Right ventricle myocardium superior (tissue), 1 donor: ENCODE results near the gene PRPF18. TPM values are rescaled to one million over a fixed set of nuclear protein-coding genes. Genes with fewer than 3 reads are reported as not detected.

Experiments used
- ATAC-seq: fragments of 200-7000 bp; cut with Tn5 transposase; one replicate; pipeline ENCODE4 v1.9.1; 2020; ENCODE audit warnings: mild to moderate bottlenecking; ENCODE audit not compliant: poor library complexity
- DNase-seq: peaks from one replicate; pipeline ENCODE4 v3.0.0-alpha.2; 2020
- intact Hi-C: fragments of 100-400 bp; cut with DNase I; formaldehyde crosslinking; loops from one replicate; pipeline ENCODE4 v1.11.2; 2022
- total RNA-seq: library from RNA; stranded (reverse); fragmentation: NEBNext Ultra II Directional; extraction: Animal tissue kit (Norgen Biotek cat#: 25700); gene quantifications from one replicate; pipeline ENCODE4 v1.2.1, GENCODE V29; 2021
- donor health status: DM: no; HTN: yes; CAD: no; lungs with severe emphysema.

PRPF18 gene
- total RNA-seq, 1 donor from 2014 or later, result 14.9 TPM

DNA sequence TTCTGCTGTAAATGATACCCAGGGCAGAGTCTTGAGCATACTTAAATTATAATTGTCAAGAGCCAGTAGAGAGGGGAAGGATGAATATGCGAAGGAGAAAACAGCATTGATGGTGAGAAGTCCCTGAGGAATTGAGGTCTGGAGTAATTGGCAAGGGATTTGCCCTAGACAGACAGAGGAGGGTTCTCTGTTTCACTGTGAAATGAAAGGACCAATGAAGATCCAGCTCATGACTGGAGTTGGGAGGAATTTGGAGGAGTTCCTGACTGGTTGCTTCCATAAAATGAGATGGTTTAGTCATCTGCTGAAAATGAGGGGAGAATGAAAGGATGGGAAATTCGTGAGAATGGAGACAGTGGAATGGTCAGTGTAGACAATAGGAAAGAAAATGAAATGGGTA, 6.8 kb downstream of the PRPF18 start:
- intact Hi-C loops, result no loop called here
- ATAC-seq, result no peak

DNA sequence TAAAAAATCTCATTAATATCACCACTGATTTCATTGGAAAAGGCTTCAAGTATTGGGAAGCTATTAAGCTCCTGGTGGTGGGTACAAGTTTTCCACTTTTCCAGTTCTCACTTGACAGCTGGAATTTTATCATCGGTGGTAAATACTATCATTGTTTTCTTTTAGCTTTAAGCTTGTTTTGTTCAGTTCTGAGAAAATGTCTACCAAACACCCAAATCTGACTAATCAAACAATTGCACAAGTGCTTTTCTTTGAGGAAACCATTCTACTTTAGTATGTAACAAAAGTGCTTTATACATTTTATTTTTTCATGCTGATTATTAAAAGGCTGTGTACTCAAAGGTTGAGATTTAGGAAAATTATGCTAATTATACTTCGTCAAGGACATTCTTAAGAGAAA, 7.9 kb downstream of the PRPF18 start:
- no peak for DNase-seq
- ATAC-seq, result no peak
- intact Hi-C loops, result no loop called here

More for the DNA sequence above, 6.8 kb downstream of the PRPF18 start:
- no peak for DNase-seq

DNA sequence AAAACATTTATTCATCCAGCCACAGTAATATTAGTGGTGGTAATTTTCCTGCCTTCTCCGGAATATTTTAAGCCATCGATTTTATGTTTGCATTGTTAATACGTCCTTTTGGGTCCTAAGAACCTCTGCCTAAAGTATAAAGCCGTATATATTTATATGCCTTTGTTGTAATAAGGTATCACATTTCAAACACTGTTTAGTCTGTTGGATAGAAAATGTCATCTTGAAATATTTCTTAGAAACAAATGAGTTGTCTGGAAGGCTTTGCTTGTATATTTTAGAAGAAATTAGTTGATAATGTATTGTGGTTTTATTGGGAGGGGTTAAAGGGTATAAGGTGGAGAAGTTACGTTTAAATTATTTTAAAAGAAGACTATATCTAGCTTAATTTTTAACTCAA, 11.1 kb downstream of the PRPF18 start:
- intact Hi-C loops, result no loop called here
- no peak for DNase-seq
- ATAC-seq, result no peak

DNA sequence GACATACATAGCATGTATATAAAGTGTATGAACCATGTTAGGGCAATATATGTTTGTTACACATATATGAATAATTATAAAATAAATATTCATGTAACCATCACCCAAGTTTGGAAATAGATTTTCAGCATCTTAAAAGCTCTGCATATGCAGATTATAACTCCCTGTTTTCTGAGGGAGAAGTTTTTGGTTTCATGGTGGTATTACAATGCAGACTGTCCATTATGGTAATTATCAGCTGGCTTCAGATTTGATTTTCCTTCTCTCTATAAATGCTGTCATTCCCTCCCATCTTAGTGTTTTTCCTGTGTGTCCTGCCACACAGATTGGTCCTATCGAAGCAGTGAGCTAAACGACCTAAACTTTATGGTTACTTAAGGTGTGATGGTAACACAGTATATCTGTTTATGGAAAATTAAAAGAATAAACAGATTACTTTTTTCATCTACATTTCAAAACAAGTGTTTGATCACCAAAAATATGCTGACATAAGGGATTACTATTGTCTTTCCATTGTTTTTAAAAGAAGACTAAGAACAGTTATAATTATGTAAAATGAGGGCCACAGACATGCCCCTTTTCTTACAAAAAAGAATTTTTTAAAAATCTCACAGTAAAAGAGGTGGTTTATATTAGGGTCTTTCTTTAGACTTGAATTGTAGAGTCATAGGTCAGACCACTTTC, 17.7 kb downstream of the PRPF18 start:
- intact Hi-C loops, result no loop called here
- no peak for DNase-seq

DNA sequence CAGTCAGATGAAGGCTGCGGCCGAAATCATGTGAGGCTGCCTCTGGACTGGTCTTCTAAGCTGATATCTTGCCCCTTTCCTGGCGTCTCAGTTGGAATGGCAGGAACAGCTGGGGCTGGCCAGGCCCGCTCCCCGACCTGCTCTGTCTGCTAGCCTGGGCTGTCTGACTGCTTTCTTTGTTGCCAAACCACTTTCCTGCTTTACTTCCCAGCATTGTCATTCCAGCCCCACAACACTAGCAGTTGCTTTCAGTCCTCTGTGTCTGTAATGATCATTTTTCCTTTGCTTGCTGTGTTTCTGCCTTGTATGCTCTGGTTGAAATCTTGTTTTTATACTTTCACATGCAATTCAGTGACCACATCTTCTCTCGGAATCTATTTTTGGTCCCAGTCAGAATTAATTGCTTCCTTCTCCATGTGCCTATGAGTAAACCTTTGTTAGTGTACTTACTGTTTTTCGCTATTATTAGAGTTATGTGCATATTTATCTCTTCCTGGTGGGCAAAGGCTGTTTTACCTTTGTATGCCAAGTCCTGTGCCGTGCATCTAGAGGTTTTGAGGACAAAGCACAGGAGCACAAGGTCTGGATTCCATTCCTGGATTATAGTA, 21.6 kb downstream of the PRPF18 start:
- intact Hi-C loops, result no loop called here
- ATAC-seq (no peak), DNase-seq (no peak)

More for the DNA sequence above, 17.7 kb downstream of the PRPF18 start:
- no peak for ATAC-seq

DNA sequence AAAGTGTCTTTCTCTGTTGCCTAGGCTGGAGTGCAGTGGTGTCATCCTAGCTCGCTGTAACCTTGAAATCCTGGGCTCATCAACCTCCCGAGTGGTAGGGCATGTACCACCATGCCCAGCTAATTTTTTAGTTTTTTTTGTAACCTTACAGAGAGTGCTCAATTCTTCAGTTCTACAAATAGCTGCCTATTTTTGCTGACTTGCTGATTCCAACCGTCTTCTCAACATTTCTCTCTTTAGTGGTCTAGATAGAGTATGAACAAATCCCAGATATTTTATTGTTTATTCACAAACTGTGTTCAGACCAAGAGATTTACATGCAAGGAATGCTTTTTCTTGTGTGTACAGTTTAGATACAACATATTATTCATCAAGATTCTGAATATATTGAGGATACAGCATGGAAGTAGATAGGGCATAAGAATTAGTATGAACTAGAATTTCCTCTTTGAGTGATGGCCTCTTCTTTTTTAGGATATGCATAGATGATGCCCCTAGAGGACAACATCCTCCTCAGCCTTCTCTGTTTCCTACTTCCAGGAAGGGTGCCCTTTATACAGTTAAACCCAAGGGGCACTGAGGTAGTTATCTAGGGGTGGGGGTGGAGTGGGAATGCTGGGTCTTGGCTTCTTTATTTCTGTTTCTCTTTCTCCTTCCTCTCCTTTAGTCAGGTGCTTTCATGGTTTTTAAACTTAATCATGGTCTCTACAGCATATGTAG, 26.0 kb downstream of the PRPF18 start:
- DNase-seq, result no peak
- ATAC-seq, result no peak
- intact Hi-C loops, result loop anchor here (5.0 to 10.0 kb wide), 2 partner anchors 52 to 164 kb away; no protein-coding TSS in a partner anchor

DNA sequence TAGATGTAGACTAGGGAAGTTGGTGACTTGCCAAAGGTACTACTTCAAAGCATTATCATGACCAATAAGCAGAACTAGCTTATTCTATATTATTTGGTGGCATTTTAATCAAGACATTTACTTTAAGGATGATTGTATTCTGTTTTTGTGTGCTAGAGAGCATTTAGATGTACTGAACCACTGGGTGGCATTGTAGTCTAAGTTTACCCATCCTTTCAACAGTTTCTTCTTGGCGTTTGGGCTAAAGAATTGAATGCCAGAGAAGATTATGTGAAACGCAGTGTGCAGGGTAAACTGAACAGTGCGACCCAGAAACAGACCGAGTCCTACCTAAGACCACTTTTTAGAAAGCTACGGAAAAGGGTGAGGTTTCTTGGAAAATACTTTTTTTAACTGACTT, 26.8 kb downstream of the PRPF18 start:
- peak; percentile 86 for ATAC-seq
- DNase-seq, result no peak
- intact Hi-C loops, result loop anchor here (5.0 to 10.0 kb wide), 2 partner anchors 51 to 164 kb away; no protein-coding TSS in a partner anchor

DNA sequence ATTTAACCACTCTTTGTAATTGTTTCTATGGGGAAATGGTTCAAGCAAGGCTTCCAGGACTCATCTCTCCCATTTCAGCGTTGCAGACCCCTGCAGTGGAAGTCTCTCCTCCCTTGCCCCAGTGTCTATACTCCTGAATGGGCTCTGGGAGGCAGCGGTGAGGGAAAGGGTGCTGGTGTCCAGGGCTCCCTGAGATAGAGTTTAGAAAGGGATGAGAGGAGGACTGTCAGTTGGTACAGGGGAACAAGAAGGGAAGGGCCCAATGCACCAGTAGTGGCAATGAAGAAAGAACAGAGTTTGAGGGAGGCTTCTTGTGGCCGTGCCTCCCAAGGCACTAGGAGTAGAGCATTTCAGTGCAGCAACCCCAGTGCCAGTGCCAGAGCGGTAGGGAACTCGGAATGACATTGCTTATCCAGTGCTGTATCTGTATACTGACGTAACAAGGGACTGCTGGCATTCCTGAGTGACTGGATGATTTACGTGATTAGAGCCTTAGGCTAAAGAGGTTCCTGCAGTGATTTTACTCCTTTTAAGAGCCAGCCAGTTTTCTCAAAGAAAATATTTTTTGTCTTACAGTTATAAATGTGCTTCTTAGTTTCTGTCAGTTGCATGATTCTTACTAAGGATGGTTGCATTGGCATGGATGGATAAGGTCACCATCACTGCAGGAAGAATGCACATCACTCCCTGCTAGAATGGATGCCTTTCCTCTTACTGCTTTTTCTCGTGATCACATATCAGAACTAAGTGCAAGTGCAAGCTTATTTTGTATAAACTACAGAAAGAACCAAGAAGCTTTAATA, 28.0 kb downstream of the PRPF18 start:
- intact Hi-C loops, result loop anchor here (5.0 to 10.0 kb wide), 2 partner anchors 50 to 163 kb away; no protein-coding TSS in a partner anchor
- ATAC-seq (no peak), DNase-seq (no peak)

DNA sequence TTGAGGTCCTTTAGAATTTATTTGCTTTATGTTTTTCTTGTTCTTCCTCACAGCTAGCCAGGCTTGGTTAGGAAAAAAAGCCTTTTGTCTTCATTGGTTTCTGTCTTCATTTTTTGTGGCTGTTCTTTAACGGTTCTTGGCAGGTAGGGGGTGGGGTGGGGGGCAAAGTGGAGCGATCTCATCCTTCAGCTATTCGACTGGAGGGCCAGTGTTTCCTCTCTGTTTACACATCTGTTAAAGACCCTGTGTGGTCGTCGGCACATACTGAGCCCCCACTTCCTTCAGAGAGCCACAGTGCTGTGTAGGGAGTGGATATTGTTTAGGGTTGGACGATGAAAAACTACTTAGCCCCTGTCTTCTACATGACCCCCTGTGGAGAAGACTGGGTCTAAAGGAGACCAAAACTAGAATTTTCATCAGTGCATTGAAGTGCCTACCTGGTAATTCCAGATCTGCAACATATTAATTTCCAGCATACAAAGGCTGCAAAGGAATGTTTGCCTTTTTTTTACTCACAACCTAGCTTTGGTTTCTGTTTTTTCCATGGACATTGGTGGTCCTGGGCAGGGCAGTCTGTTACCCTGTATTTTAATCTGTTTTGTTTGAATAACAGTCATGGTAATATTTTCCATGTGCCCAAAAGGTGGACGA, 29.0 kb downstream of the PRPF18 start:
- DNase-seq, result no peak
- intact Hi-C loops, result loop anchor here (10.0 kb wide), 1 partner anchor 49 kb away; no protein-coding TSS in a partner anchor
- ATAC-seq, result no peak

DNA sequence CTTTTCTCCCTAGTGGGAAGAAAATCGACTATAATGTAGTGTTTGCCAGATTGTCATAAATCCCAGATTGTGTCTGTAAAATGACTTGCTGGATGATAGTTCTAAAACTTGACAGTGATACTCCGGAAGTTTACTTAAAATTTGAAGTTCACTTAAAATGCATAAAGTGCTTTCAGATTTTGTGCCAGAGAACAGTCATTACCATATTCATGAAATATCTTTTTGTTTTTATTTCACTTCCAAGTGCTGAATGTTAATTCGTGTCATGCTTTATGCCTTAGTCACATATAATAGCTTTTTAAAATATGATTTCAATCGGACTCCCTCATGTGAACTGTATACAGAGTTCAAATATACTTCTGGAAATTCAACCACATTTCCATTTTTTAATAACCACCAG, 30.4 kb downstream of the PRPF18 start:
- intact Hi-C loops, result loop anchor here (10.0 kb wide), 1 partner anchor 48 kb away; no protein-coding TSS in a partner anchor
- no peak for DNase-seq
- ATAC-seq, result no peak

DNA sequence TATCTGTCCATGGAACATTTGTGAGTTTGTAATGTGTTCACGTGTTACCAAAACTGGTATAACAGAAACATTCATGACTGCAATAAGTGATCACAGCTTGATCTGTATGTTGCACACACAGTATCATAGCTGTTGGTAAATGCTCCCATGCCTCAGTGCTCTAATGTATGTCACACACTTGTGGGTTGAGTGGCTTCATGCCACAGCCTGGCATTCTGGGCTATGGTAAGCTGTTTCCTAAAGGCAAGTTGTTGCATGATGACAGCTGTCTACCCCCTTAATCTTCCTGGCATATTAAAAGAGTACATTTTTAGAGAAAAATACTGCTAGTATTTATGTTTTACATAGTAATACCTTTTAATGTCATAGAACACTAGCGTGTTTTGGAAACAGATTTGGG, 35.2 kb downstream of the PRPF18 start:
- DNase-seq (no peak), ATAC-seq (no peak)
- intact Hi-C loops, result no loop called here

DNA sequence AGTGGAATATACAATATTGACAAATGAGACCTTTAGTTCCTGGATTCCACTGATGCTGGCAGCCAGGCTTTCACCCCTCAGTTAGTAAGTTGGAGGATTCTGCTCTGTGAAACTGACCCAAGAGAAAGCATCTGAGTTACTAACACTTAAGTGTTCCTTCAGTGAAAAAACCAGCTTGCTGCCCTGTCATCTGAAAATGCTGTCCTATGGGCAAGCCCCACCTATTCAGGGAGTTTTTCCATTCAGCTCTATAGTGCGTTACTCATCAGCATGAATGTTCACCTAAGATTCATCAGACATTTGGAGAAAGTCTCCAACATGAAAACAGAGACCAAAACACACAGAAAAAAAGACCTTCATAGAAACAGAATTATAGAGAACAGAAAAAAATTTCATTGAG, 37.9 kb downstream of the PRPF18 start:
- ATAC-seq (no peak), DNase-seq (no peak)
- intact Hi-C loops, result no loop called here

DNA sequence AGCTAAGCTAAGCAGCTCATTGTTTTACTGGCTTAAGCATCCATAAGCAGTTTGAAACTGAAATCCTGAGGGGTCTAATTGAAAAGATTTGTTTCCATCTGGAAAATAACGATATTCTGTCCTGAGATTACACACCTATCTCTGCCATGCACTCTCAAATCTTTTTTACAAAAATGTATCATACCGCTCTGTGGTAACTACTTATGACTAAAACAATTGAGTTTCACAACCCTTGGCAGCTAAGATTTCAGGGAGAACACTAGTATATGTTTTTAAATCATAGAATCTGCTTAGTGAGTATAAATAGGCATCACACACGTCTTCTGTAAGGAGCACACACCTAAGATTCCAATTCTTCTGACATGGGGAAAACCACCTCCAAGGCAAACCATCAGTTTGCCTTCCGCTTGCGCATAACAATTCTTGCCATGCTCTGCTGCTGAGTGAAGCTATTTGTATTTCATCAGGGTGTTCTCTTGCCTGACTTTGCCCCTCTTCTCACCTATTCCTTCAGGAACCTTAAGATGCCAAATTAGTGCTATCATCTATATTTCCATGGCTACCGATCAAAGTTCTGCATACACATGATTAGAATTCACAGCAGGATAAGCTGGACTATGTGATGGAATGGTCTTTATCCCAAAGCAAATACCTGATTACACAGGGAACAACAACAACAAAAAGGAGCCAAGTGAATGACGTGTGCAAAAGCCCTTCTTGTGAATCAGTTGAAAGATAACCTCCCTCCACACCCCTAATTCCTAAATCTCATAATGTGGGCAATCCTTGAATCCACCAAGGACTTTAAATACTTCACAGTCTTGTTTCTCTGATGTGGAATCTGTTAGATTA, 40.9 kb downstream of the PRPF18 start:
- intact Hi-C loops, result no loop called here
- no peak for ATAC-seq
- DNase-seq, result no peak

DNA sequence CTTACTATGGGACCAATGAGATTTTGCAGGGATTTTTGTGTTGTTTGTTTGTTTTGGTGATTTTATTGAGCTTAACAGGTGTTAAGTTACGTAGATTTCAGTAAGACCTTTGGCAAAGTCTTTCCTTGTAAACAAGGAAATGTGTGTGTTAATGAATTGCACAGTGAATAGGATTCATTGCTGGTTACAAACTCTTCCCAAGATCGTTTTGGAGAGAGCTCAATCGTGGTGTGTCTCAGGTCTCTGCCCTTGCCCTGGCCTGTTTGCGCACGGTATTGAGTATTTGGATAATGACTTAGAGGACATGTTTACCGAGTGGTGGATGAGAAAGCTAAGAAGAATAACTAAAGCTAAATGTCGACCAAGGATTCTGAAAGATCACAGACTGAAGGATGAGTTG, 41.9 kb downstream of the PRPF18 start:
- no peak for ATAC-seq
- intact Hi-C loops, result no loop called here
- no peak for DNase-seq

DNA sequence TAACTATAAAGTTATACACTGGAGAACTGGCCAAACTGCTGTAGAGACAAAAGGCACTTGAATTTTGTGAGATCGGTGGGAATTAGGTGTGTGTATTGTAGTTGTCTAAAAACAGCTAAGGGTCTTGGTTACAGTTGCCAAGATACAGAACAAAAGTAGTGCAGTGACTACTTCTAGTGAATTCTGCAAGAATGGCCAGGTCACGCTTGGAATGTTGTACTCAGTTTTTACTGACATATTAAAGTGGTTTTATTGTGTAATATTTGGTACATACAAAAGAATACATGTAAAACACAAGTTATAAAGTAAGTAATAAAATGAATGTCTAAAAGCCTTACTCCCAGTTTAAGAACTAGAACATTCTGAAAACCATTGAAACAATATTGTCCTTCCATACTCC, 42.4 kb downstream of the PRPF18 start:
- intact Hi-C loops, result no loop called here
- DNase-seq (no peak), ATAC-seq (no peak)

DNA sequence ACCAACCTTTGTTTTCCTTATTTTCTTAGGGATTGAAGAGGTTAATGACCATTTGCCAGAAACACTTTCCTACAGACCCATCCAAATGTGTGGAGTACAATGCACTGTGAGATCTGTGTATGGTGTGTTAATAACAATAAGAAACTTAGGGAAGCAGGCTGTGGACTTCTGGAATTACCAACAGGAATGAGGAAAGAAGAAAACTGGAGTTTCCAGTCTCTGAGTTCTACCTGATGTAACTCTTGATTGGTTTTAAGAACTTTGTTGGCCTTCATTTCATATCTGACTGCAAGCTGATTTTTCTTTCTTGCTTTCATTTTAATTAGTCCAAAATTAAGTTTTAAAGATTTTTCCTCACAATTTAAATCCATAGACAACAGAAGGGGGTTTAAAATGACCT, 43.5 kb downstream of the PRPF18 start:
- intact Hi-C loops, result no loop called here
- no peak for ATAC-seq
- no peak for DNase-seq

DNA sequence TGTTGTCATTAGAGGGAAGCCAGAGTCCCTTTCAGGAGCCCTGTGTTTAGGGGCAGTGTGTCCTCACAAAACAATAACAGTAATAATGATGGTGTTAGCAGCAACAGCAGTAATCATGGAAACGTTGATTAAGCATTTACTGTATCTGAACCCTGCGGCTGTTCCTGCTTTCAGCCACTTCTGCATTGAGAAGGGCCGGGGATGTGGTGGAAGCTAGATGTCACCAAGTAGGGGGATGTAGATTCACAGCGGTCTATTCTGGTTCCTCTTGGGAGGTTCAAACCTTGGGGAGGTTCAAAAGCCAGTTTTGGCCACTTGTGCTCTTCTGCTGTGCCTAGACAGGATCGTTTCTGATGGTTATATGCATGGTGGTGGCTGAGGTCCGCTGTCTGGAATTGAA, 44.8 kb downstream of the PRPF18 start:
- no peak for DNase-seq
- no peak for ATAC-seq
- intact Hi-C loops, result no loop called here

DNA sequence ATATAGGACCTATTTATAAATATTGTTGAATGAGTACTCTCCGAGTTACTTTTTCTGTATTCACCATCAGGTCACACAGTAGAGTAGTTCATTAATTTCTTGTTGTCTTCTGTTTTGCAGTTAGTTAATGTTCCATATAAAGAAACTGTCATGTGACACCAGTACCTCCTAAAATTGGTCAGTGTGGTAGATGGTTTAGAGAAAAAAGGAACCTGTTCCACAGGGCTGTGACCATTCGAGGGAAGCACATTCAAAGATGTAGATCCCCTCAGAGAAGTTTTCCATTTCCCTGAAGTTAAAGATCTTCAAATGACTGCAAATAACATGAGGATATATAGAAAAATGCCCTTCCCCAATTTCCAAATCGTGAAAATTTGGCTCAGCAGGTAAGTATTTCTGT, 45.7 kb downstream of the PRPF18 start:
- intact Hi-C loops, result no loop called here
- DNase-seq, result no peak
- no peak for ATAC-seq
